Activated CD8-positive, alpha-beta memory T cell treated with anti-CD3 and anti-CD28 coated beads for 48 hours (primary cell): ENCODE data around the gene ST6GALNAC2.

ENCODE experiments used
- DNase-seq, 3 experiments: peaks; one replicate each; pipeline ENCODE4 v3.0.0-alpha.2; 2020; ENCODE audit warnings: low read depth in 2 of 3, low spot score in 2 of 3

ST6GALNAC2 gene

GRCh38 chr17:76599694-76600460 lies 14.2 kb upstream of the ST6GALNAC2 start:
- DNase-seq, result no peak

GRCh38 chr17:76598004-76598439 lies 12.4 kb upstream of the ST6GALNAC2 start:
- DNase-seq, result no peak

GRCh38 chr17:76597156-76598003 lies 11.7 kb upstream of the ST6GALNAC2 start:
- DNase-seq, result no peak

DNA sequence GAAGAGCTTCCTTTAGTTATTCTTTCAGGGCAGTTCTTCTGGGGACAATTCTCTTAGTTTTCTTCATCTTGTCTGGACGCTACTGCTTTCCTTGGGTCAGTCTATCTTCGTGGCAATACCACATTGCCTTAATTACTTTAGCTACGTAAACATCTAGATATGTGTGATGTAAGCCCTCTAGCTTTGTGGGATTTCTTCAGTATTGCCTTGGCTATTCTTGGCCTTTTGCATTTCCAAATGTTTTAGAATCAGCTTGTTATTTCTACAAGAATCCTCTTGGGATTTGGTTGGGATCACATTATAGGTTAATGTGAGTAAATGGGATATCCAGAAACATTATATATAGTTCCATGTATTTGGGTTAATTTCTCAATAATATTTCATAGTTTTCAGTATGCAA lies 9.0 kb upstream of the ST6GALNAC2 start:
- no peak for DNase-seq

DNA sequence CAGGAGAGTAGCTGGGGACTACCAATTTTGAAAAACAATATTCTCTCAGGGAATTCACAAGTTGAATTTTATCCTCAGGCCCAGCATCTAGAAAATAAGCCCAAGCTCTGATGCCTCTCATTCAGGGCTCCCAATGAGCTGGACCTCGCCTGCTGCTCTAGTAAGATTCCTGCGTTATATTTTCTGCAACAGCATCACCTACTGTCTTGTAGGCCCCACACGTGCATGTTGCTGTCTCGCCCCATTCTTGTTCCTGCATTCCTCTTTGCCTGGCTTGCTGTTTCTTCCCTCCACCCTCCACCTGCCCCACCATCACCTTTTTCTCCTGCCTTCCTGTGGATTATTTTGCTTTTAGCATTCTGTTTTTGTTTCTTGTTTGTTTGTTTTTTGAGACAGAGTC lies 8.3 kb upstream of the ST6GALNAC2 start:
- no peak for DNase-seq

GRCh38 chr17:76593384-76593826 lies 7.7 kb upstream of the ST6GALNAC2 start:
- no peak for DNase-seq

DNA sequence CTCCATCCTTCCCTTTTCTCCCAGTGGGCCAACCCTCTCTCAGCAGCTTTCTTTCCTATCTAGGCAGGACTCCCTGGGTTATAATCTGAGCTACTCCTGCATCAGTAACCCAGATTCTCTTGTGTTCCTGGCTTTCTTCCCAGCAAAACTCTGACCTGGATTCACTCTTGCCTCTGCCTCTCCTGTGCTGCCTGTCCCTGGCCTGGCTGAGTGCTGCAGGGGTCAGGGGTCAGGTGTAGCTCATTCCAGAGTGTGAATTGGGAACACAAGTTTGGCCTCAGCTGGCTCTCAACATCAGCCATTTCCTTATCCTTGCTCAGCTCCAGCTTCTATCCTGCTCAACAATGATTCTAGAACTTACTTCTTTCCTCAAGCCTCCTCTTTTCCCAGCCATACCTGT lies 2.5 kb upstream of the ST6GALNAC2 start:
- no peak for DNase-seq

DNA sequence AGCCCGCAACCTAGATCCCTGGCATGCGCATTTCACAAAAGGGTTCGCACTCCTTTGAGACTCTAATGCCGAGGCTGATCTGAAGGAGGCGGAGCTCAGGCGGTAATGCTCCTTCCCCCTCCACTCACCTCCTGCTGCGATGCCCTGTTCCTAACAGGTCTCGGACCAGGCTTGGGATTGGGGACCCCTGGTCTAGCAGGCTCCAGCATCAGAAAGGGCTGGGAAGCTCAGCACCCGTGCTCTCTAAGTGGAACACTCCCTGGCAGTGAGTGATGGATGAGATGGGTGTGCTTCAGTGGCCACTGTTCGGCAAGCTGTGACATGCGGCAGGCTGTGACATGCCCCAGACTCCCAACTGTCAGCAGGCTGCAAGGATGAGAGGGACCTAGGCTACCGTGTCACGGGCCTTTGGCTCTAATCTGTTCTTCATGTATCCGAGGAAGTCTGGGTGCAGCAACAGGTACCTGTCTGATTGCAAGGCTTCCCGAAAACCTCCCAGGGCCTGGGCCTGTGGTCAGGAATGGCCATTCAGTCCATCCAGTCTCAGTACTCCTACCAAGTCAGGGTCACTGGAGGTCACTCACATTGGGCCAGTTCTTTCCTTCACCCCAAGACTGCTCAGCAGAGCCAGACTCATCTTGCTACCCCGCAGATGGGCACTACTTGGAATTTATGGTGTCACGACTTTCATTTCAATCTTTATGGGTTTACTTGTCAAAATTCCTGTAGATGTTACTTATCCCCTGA lies 1.3 kb upstream of the ST6GALNAC2 start:
- no peak for DNase-seq

- DNase-seq, result no peak
Observed at GRCh38 chr17:76585033-76585648, 519 bp downstream of the ST6GALNAC2 start.

GRCh38 chr17:76584427-76585032 lies 1.1 kb downstream of the ST6GALNAC2 start:
- DNase-seq, result no peak

GRCh38 chr17:76582660-76583059 lies 3.0 kb downstream of the ST6GALNAC2 start:
- no peak for DNase-seq

GRCh38 chr17:76581515-76581914 lies 4.1 kb downstream of the ST6GALNAC2 start:
- no peak for DNase-seq

- no peak for DNase-seq
Observed at GRCh38 chr17:76579281-76579680, 6.4 kb downstream of the ST6GALNAC2 start.

GRCh38 chr17:76578376-76578775 lies 7.3 kb downstream of the ST6GALNAC2 start:
- no peak for DNase-seq

DNA sequence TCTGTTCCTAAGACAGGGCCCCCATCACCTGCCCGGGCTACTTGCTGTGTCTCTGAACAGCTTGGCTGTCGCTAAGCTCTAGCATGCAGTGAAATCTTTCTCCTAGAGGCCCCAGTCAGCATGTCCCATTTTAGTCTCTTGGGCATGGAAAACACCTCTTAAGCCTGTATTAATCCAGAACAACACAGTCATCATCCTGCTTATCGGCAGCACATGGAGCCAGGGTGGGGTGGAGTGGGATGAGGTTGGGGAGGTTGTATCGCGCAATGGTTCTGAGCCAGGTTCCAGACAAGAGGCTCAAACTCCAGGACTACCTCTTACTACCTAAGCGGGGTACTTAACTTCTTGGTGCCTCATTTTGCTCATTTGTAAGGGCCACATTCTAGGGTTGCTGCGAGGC lies 7.8 kb downstream of the ST6GALNAC2 start:
- DNase-seq, result no peak

- DNase-seq, result no peak
Observed at GRCh38 chr17:76576189-76576588, 9.5 kb downstream of the ST6GALNAC2 start.

GRCh38 chr17:76575570-76575969 lies 10.1 kb downstream of the ST6GALNAC2 start:
- DNase-seq, result no peak

DNA sequence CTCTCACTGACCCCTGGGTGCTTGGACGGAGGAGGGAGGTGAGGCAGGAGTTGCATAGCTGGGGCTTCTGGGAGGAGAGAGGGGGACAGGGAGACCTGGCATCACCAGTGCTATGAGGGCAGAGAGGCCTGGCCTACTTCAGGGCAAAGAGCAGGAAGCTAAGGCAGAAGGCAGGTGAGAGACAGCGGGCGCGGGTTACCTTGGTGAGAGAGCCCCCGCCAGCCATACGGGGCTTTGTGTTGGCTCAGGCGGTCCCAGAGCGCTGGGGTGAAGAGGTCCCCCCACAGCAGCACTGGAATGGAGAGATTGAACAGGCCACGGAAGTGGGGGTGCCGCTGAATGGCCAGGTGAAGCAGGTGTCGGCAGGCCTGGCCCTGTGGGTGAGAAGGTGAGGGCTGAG lies 11.5 kb downstream of the ST6GALNAC2 start:
- no peak for DNase-seq

- DNase-seq, result no peak
Observed at GRCh38 chr17:76573096-76573495, 12.6 kb downstream of the ST6GALNAC2 start.

DNA sequence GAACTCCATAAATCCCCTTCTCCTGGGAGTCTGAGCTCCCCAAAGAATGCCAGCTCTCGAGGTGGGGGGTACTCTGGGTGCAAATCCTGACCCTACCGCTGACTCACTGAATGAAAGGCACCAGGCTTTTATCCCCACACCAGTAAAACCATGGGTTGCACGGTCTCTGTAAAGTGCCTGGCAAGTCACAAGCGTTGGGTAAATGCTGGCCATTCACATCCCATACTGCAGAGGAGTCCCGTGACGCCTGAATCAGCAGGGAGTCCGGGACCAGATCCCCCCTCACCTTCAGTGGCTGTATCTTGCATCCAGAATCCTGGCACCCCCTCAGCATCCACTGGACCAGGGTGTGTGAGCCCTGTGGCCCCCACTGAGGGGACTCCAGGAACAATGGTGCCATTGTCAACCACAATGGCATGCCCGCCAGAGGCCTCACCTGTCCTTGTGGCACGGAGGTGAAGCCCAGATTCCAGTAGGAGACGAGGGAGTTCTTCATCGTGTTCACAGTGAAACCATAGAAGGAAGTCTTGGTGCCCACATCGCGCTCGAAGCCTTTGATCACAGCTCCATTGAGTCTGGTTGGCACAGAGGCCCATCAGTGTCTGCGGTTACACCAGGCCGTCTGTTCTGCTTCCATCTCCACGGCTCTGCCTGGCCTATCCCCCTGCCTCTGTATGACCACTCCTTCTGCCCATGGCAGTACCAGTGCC lies 13.3 kb downstream of the ST6GALNAC2 start:
- DNase-seq, result no peak
